GM23248 (cell line): Measurements from ENCODE around the gene ST6GAL1. TPM values are rescaled to one million over a fixed set of nuclear protein-coding genes. Genes with fewer than 3 reads are reported as not detected.
"Not testable (repeated sequence)": the region's sequence is repeated elsewhere in the genome, so short reads cannot be mapped to it uniquely, and the experiment has no call there.

Source experiments
- DNase-seq: peaks from one replicate; pipeline ENCODE4 v3.0.0-alpha.2; 2015
- H2AFZ ChIP-seq: fragments of 200-600 bp; sonication (generic); 2 replicates; pipeline ENCODE4 v1.6.1; 2016; ENCODE audit warnings: antibody characterized with exemption
- H3F3A ChIP-seq: fragments of 200-600 bp; sonication (generic); 2 replicates; pipeline ENCODE4 v1.6.1; 2016; ENCODE audit warnings: mild to moderate bottlenecking, antibody characterized with exemption, mixed run types; ENCODE audit not compliant: insufficient read depth
- H3K27ac ChIP-seq: fragments of 200-600 bp; sonication (generic); 2 replicates; pipeline ENCODE4 v1.5.1; 2016; ENCODE audit warnings: mild to moderate bottlenecking
- H3K27me3 ChIP-seq: fragments of 200-600 bp; sonication (generic); replicated peaks from 2 replicates; pipeline ENCODE4 v1.6.1; 2016; ENCODE audit warnings: mild to moderate bottlenecking; ENCODE audit not compliant: insufficient read depth
- H3K36me3 ChIP-seq: fragments of 200-600 bp; sonication (generic); 2 replicates; pipeline ENCODE4 v1.6.1; 2016; ENCODE audit warnings: low read depth, mild to moderate bottlenecking
- H3K4me1 ChIP-seq: fragments of 200-600 bp; sonication (generic); 2 replicates; pipeline ENCODE4 v1.6.1; 2016; ENCODE audit warnings: mild to moderate bottlenecking; ENCODE audit not compliant: insufficient read depth
- H3K4me2 ChIP-seq: fragments of 200-600 bp; sonication (generic); one replicate; pipeline ENCODE4 v1.6.1; 2016; ENCODE audit warnings: mild to moderate bottlenecking; ENCODE audit not compliant: unreplicated experiment
- H3K4me3 ChIP-seq: fragments of 200-600 bp; sonication (generic); 2 replicates; pipeline ENCODE4 v1.5.1; 2016; ENCODE audit warnings: mild to moderate bottlenecking
- H3K79me2 ChIP-seq: fragments of 200-600 bp; sonication (generic); 2 replicates; pipeline ENCODE4 v1.6.1; 2016; ENCODE audit warnings: mild to moderate bottlenecking; ENCODE audit not compliant: insufficient read depth
- H3K9ac ChIP-seq: fragments of 200-600 bp; sonication (generic); 2 replicates; pipeline ENCODE4 v1.6.1; 2016; ENCODE audit warnings: mild to moderate bottlenecking
- H3K9me2 ChIP-seq: fragments of 200-600 bp; sonication (generic); 2 replicates; pipeline ENCODE4 v1.6.1; 2016; ENCODE audit warnings: mixed run types, mild to moderate bottlenecking, moderate library complexity; ENCODE audit not compliant: insufficient read depth
- H3K9me3 ChIP-seq: fragments of 200-600 bp; sonication (generic); one replicate; pipeline ENCODE4 v1.6.1; 2017; ENCODE audit warnings: low read depth
- H4K20me1 ChIP-seq: fragments of 200-600 bp; sonication (generic); 2 replicates; pipeline ENCODE4 v1.6.0; 2016; ENCODE audit not compliant: insufficient read depth
- EZH2 ChIP-seq: fragments of 200-600 bp; sonication (generic); IDR thresholded peaks from 2 replicates; pipeline ENCODE4 v1.6.1; 2018; ENCODE audit warnings: antibody characterized with exemption, mild to moderate bottlenecking; ENCODE audit not compliant: insufficient read depth, poor library complexity, severe bottlenecking
- EZH2phosphoT487 ChIP-seq: fragments of 200-600 bp; sonication (generic); IDR thresholded peaks from 2 replicates; pipeline ENCODE4 v1.6.1; 2018; ENCODE audit warnings: antibody characterized with exemption, moderate library complexity, mild to moderate bottlenecking, low read depth; ENCODE audit not compliant: insufficient read depth
- WGBS, 2 experiments: methylation state at CpG; one replicate each; pipeline ENCODE4 v1.1.6; 2015 to 2017; ENCODE audit warnings: low lambda C conversion rate in 2 of 2, low coverage in 1 of 2; ENCODE audit errors: missing lambda C conversion rate in 2 of 2; 5-methylcytosine and 5-hydroxymethylcytosine counted together
- in situ Hi-C: fragments of 300-500 bp; cut with MboI; formaldehyde crosslinking; loops from 2 replicates; pipeline ENCODE4 v1.15.0; 2020
- polyA plus RNA-seq: library from polyadenylated mRNA; unstranded; fragments of >200 nt; fragmentation: Nextera tagmentation; extraction: Ambion mirVana; gene quantifications from 2 replicates; pipeline ENCODE4 v1.2.1, GENCODE V29; 2016
- total RNA-seq: library from RNA; depleted of rRNA; stranded (reverse); fragments of >200 nt; shearing (Covaris generic); gene quantifications from 2 replicates; pipeline ENCODE4 v1.2.3, GENCODE V29; 2014

Gene ST6GAL1
- total and polyA plus RNA-seq, 2 experiments from 2014 or later, result 0.20 TPM; not detected in 1

DNA sequence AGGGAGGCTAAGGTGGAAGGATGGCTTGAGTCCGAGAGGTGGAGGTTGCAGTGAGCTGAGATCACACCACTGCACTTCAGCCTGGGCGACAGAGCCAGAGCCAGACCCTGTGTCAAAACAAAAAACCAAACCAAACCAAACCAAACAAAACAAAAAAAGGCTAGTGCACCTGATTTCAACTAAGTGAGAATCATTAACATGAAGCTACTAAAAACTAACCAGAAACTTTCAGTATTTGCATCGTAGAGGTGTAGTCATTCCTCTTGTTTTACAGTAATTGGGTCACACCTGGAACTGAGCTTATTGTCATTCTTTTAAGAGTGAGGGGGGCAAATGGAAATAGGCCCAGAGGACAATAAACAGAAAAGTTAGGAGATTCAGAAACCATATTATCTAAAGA is 58.5 kb downstream of the ST6GAL1 start:
- in situ Hi-C loops, result no loop called here
- Histone ChIP-seq H3K4me1 (no peaks in the 10 kb centered on the region), H3K9me2 (no peaks in the 10 kb centered on the region), H3K27ac (no peak overlapping the region), H3F3A (no peaks in the 10 kb centered on the region), H3K79me2 (no peaks in the 10 kb centered on the region), H3K4me2 (no peak overlapping the region), H4K20me1 (no peaks in the 10 kb centered on the region), H3K36me3 (no peaks in the 10 kb centered on the region), H3K4me3 (no peak overlapping the region), H3K9ac (no peak overlapping the region), H3K9me3 (no peaks in the 10 kb centered on the region), H3K27me3 (peaks cover 39% of the 10 kb centered on the region), H2AFZ (no peak overlapping the region)
- no peak for DNase-seq
- 31 to 35% methylated on average over 3 of the region's 3 CpGs for WGBS, 2 experiments
- TF ChIP-seq EZH2phosphoT487 (no peak), EZH2 (no peak)

DNA sequence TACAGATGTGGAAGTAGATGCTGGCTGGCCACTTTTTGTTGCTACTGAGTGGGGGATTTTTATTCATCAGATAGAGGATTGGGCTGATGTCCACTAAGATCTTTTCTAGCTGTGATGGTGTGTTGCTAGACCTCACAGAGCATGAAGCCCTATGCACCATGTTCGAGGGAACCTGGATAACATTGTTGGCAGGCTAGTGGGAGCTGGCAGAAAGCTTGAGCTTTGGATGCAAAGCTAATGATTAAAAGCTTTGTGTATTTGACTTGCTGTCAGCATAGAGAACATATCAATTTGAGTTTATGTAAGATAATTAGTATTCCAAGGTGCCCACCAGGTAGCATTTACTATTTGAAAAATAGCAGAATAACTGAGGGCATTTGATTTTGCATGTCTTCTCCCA is 59.1 kb downstream of the ST6GAL1 start:
- WGBS, 2 experiments, result 30 to 33% methylated on average over 1 of the region's 1 CpG
- Histone ChIP-seq H3K9me2 (no peaks in the 10 kb centered on the region), H3K27ac (no peak overlapping the region), H3K4me2 (no peak overlapping the region), H4K20me1 (no peaks in the 10 kb centered on the region), H3K27me3 (peaks cover 39% of the 10 kb centered on the region), H3F3A (no peaks in the 10 kb centered on the region), H3K9ac (no peak overlapping the region), H3K79me2 (no peaks in the 10 kb centered on the region), H3K9me3 (no peaks in the 10 kb centered on the region), H3K4me1 (no peaks in the 10 kb centered on the region), H3K4me3 (no peak overlapping the region), H3K36me3 (no peaks in the 10 kb centered on the region), H2AFZ (no peak overlapping the region)
- TF ChIP-seq EZH2, result no peak
- no peak for TF ChIP-seq EZH2phosphoT487
- in situ Hi-C loops, result no loop called here
- no peak for DNase-seq

GRCh38 chr3:186990277-186990676 is 60.0 kb downstream of the ST6GAL1 start:
- DNase-seq, result no peak
- Histone ChIP-seq H3K36me3 (no peaks in the 10 kb centered on the region), H2AFZ (no peak overlapping the region), H3K9me3 (no peaks in the 10 kb centered on the region), H3F3A (no peaks in the 10 kb centered on the region), H3K4me3 (no peak overlapping the region), H3K27ac (no peak overlapping the region), H3K27me3 (peaks cover 39% of the 10 kb centered on the region), H4K20me1 (no peaks in the 10 kb centered on the region), H3K4me2 (no peak overlapping the region), H3K9ac (no peak overlapping the region), H3K9me2 (no peaks in the 10 kb centered on the region), H3K4me1 (no peaks in the 10 kb centered on the region), H3K79me2 (no peaks in the 10 kb centered on the region)
- TF ChIP-seq EZH2phosphoT487, result no peak
- TF ChIP-seq EZH2, result no peak
- 62 to 70% methylated on average over 3 of the region's 3 CpGs for WGBS, 2 experiments
- in situ Hi-C loops, result no loop called here

DNA sequence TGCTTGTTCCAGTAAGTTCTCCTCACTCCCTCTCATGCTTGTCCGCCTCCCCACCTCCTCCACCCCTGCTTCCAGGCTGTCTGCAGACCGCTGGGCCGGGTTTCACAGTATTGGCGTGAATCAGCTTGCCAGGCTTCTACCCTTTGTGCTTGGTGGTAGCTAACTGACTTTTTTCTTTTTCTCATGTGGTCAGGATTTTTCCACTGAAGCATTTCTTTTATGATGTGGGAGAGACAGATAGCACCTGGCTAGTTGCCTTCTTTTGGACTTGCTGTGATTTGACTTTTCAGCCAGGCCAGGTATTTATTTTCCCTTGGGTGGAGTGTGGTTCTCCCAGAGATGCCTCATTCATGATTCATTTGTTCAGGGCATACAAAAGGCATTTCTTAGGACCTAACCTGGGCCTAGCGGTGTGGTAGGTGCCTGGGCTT is 60.6 kb downstream of the ST6GAL1 start:
- no peak overlapping the region for H2AFZ ChIP-seq
- no peaks in the 10 kb centered on the region for H4K20me1 ChIP-seq
- no peaks in the 10 kb centered on the region for H3K36me3 ChIP-seq
- H3K79me2 ChIP-seq, result no peaks in the 10 kb centered on the region
- H3K4me1 ChIP-seq, result no peaks in the 10 kb centered on the region
- 54 to 57% methylated on average over 5 of the region's 5 CpGs for WGBS, 2 experiments
- TF ChIP-seq EZH2, result no peak
- no peak for TF ChIP-seq EZH2phosphoT487
- H3K4me2 ChIP-seq, result no peak overlapping the region
- H3K4me3 ChIP-seq, result no peak overlapping the region
- peaks cover 35% of the 10 kb centered on the region for H3K27me3 ChIP-seq
- in situ Hi-C loops, result no loop called here
- H3K27ac ChIP-seq, result no peak overlapping the region
- no peaks in the 10 kb centered on the region for H3F3A ChIP-seq
- no peaks in the 10 kb centered on the region for H3K9me3 ChIP-seq
- H3K9me2 ChIP-seq, result no peaks in the 10 kb centered on the region
- no peak overlapping the region for H3K9ac ChIP-seq
- DNase-seq, result peak; percentile 31

DNA sequence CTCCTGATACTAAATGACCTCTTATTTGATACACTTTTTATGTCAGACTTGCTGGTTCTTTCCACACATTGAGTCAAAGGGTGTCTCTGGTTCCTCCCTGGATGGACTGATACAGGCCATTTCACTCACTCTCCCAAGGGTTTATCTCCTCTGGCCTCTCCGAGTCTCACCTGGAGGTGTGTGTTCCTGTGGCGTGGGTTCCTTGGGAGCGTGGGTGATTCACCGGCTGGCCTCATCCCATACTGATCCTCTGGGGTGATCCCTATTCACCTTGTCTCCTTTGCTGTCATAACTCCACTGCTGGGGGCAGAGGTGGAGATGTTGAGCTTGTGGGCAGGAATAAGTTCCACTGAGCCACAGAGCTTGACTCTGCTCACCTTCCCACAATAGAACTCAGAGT is 61.1 kb downstream of the ST6GAL1 start:
- Histone ChIP-seq H4K20me1 (no peaks in the 10 kb centered on the region), H3K4me2 (no peak overlapping the region), H3K79me2 (no peaks in the 10 kb centered on the region), H3K4me1 (no peaks in the 10 kb centered on the region), H3K36me3 (no peaks in the 10 kb centered on the region), H3K9me3 (no peaks in the 10 kb centered on the region), H3K9me2 (no peaks in the 10 kb centered on the region), H3K9ac (no peak overlapping the region), H3K27me3 (peaks cover 36% of the 10 kb centered on the region), H2AFZ (no peak overlapping the region), H3F3A (no peaks in the 10 kb centered on the region), H3K27ac (no peak overlapping the region), H3K4me3 (no peak overlapping the region)
- 65 to 74% methylated on average over 4 of the region's 4 CpGs for WGBS, 2 experiments
- no peak for DNase-seq
- in situ Hi-C loops, result no loop called here
- TF ChIP-seq EZH2phosphoT487 (no peak), EZH2 (no peak)

- H4K20me1 ChIP-seq, H3K9me3 ChIP-seq, H2AFZ ChIP-seq, H3K27ac ChIP-seq, H3K4me3 ChIP-seq, H3K4me1 ChIP-seq, DNase-seq, H3K79me2 ChIP-seq, H3K36me3 ChIP-seq, H3K9me2 ChIP-seq, in situ Hi-C loops, H3K9ac ChIP-seq, H3K4me2 ChIP-seq, H3F3A ChIP-seq: not testable (repeated sequence)
- H3K27me3 ChIP-seq, result peaks cover 32% of the 10 kb centered on the region
- WGBS, 2 experiments, result 33 to 52% methylated on average over 1 of the region's 1 CpG
Measured at GRCh38 chr3:186992096-186992495, 61.8 kb downstream of the ST6GAL1 start.
